CD4-positive, alpha-beta T cell treated with Interferon alpha-2 for 1 hour (primary cell): ENCODE data around the gene ADGRD1.

Source experiments
- DNase-seq, 2 donors: peaks; one replicate each; pipeline ENCODE4 v3.0.0-alpha.2; 2020 to 2022

The ADGRD1 gene

DNA sequence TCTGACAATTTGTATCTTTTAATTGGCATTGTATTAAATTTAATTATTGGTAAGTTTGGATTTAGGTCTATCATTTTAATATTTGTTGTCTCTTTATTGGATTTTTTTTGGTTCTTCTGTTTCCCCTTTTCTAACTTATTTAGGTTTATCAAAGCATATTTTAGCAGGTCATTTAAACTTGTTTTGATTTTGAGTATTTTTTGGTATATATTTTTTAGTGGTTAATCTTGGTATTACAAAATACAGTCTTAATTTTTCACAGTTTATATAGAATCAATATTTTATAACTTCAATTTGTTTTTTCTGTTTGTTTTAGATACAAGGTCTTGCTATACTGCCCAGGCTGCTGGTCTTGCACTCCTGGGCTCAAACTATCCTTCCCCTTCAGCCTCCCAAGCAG lies 15.5 kb upstream of the ADGRD1 start:
- no peak for DNase-seq

GRCh38 chr12:130944878-130945277 lies 8.8 kb upstream of the ADGRD1 start:
- no peak for DNase-seq

GRCh38 chr12:130945786-130946492 lies 7.8 kb upstream of the ADGRD1 start:
- no peak for DNase-seq

GRCh38 chr12:130947028-130947613 lies 6.6 kb upstream of the ADGRD1 start:
- no peak for DNase-seq

DNA sequence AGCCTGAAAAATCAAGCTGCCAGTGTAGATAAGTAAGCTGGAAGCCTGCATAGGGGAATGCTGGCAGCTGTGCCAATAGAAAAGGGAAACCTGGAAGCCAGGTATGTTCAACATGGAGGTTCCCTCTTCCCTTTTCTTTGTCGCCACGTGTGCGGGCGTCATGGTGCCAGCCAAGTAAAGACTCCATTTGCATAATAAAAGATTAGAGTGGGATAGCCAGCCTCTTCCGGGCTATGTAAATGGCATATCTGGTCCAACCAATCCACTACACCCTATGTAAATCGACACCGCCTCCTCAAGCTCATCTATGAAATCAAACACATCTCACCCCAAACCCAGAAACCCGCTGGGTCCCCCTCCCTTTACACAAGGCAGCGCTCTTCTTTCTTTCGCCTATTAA lies 5.6 kb upstream of the ADGRD1 start:
- DNase-seq = no peak

DNA sequence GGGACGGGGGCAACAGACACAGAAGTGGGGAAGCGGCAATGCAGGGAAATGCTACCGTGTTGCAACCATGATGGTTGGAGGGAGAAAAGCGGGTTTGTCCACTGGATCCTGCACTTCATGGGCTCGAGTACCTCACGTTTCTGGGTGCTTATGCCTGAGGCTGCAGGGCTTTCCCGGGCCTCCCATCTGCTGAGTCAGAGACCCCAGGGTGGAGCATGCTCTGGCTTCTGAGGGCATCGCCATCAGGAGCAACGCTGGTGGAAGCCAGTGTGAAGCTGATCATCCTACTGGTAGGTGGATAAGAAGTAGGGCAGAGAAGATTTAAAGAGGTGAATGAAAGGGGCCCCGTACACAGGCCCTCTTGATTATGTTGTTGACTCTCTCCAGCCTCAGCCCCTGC lies 5.0 kb upstream of the ADGRD1 start:
- DNase-seq = no peak

- no peak for DNase-seq
These were observed 3.9 kb upstream of the ADGRD1 start for GRCh38 chr12:130949806-130950205.

GRCh38 chr12:130951636-130952035 lies 2.1 kb upstream of the ADGRD1 start:
- DNase-seq = no peak

GRCh38 chr12:130952171-130952954 lies 1.3 kb upstream of the ADGRD1 start:
- no peak for DNase-seq

DNA sequence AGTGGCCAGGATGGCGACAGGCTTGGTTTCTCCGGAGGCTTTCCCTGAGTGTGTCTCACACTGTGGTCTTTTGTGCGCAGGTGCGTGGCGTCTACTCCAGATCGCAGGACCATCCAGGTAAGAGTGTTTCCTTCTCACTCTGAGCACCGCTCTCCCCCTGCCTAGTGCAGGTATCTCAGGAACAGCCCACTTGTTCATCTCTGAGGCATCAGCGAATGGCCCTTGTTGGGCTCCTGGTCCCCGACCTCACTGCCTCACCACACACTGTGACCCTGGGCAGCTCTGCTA lies 781 bp downstream of the ADGRD1 start:
- no peak for DNase-seq

DNA sequence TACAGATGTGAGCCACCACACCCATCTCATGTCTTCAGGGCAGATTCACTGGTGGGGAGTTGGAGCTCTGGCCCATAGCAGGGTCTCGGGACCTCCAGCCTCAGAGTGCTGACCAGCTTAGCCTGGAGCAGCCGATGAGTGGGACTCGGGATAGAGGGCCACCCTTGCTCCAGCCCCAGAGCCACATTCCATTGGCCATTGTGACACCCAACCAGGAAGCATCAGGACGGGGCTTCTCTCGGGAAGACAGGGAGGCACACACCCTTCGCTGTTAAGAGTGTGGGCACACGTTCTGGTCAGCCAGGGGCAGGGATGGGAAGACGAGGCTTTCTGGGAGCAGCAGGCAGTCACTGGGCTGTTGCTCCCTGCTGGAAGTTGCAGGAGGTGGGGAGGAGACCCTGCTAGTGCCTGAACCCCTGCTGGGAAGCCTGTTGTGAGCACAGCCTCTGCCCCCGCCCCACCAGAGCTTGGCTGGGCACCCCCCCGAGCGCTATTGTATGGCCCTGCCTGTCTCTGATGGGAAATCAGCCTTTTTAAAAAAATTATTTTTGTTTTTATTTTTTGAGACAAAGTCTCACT lies 1.6 kb downstream of the ADGRD1 start:
- no peak for DNase-seq

DNA sequence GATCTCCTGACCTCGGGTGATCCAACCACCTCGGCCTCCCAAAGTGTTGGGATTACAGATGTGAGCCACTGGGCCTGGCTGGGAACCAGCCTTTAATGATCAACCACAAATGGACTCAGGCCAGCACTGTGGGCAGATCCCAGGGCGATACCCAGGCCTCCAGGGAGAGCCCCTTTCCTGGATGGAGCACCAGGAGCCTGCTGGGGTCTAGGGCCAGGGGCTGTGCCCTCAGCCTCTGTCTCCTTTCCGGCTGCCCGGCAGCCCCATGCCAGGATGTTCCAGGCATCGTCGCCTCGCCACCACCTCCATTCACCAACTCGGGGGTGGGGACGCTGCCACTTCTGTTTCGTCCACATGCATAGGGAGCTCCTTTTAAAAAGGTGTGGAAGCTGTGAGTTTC lies 2.3 kb downstream of the ADGRD1 start:
- no peak for DNase-seq

DNA sequence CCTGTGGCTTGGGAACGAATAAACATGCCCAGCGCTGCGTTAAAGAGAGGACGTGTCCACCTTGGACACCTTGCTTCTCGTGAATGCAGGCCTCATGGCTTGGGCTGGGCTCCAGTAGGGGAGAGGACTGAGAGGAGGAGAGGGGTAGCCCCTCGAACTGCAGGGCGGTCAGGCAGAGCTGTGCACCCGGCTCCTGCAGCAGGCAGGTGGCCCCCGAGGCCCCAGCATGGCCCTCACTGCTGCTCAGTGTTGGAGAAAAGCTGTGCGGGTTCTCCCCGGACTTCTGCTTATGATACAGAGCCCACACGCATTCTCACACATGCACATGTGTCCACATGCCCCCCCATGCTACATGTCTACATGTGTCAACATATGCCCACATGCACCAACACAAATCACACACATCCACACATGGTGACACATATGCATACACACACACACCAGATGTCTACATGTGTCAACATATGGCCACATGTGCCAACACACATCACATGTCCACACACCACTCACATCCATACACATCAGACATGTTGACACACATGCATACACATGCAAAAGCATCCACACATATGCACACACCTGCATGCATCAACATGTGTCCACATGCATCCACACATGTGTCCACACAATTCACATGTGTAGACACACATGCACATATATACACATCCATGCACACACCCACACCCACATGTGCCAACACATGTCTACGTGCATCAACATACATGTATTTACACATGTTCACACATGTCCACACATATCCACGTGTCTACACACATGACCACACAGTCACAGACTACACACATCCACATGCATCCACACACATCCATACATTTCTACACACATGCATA lies 3.0 kb downstream of the ADGRD1 start:
- no peak for DNase-seq

- no peak for DNase-seq
These were observed 3.6 kb downstream of the ADGRD1 start for GRCh38 chr12:130957304-130957621.

DNA sequence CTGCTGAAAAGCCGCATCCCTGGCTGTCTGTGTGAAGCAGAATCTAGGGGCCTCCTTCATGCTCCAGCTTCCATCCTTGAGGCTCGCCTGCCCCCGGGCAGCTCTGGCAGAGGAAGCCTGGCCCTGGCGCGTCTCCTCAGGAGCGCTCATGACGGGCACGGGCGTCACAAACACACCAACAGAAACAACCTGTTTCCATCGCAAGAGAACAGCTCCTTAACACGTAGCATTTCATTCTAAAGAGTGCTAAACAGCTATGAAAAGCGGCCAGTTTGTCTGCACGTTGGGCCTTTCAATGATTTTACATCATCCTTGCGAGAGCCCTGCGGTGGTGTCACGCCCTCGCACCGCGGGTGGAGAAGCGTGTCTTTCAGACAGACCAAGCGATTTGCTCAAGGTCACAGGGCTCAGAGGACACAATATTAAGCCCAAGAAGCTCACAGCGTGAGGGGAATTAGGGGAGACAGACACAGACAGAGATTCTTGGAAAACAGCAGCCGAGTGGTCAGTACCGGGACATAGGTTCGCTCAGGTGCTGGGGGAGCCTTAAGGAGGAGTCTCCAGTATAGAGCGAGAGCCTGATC lies 4.9 kb downstream of the ADGRD1 start:
- no peak for DNase-seq

DNA sequence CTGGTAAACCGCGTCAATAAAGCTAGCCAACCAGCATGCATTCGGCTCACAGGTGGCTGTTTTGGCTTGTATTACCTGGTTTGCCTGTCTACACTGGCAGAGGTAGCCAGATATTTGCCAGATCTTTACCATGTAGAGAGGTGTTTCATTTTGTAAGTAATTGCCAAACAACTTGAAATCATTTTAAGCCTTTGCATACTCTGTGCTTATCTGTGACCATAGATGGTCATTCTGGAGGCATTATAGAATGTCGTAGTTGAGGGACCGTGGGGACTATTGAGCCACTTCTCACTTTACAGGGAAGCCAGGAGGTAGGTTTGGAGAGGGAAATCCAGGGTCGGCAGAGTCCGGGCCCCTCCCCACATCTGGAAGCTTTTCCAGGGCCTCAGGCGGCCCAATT lies 5.9 kb downstream of the ADGRD1 start:
- no peak for DNase-seq

DNA sequence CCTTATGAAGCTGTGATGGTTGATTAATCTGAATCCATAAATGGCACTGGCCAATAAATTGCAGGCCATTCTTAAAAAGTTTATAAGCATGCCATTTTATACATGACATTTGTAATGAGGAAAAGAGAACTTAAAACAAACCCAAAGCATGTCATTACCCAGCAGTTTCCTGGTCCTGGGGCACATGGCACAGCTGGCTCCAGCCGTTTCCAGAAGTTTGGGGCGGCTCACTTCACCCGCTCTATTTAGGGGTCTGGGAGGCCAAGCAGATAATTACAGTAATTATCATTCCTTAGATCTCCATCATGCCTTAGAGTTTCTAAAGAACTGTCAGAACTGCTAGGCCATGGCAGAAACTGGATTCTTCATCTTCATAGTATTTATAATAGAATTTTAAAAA lies 6.4 kb downstream of the ADGRD1 start:
- DNase-seq = no peak

DNA sequence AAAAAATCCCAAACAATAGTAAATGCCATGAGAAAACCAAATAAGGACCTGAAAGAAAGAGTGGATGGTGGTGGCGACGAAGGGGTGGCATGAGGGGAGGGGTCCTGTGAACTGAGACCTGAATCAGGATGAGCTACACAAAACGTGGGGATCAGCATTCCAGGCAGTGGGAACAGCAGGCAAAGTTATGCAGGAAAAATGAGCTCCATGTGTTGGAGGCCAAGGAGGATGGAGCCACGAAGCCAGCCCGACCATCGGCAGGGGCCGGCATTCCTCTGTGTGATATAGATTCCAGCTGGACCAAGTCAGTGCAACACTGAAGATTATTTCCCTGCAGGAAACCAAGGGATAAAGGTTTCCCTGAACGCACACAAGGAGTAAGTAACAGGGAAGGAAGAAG lies 7.1 kb downstream of the ADGRD1 start:
- DNase-seq = no peak

GRCh38 chr12:130961921-130962451 lies 8.3 kb downstream of the ADGRD1 start:
- no peak for DNase-seq

- no peak for DNase-seq
These were observed 11.5 kb downstream of the ADGRD1 start for GRCh38 chr12:130965214-130965613.

GRCh38 chr12:130965668-130966067 lies 12.0 kb downstream of the ADGRD1 start:
- no peak for DNase-seq

DNA sequence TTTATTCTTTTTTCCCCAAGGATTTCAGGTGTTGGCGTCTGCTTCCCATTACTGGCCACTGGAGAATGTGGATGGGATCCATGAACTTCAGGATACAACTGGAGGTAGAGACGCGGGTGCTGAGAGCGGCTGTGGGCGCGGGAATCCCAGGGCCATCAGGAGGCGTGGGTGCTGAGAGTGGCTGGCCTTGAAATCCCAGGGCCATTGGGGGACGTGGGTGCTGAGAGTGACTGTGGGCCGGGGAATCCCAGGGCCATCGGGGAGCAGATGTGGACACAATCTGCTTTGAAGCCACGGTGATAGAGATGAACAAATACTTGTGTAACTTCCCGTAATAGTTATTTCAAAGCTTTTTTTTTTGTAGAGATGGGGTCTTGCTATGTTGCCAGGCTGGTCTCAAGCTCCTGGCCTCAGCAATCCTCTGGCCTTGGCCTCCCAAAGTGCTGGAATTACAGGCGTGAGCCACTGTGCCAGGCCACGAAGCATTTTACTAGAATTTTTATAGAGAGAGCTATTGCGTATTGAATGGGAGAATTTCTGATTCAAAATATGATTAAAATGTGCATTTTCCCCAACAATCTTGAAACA lies 12.8 kb downstream of the ADGRD1 start:
- DNase-seq = peak in 1 of 2 donors; percentile 32
